Measurements from ENCODE around the gene HECTD4.

Gene HECTD4

GRCh38 chr12:112208301-112208910 lies 173.8 kb downstream of the HECTD4 start:
- no peak for DNase-seq (ENCODE audit: low spot score)

- DNase-seq (ENCODE audit: low spot score) = no peak
These were observed 174.8 kb downstream of the HECTD4 start for GRCh38 chr12:112207397-112207924.

DNA sequence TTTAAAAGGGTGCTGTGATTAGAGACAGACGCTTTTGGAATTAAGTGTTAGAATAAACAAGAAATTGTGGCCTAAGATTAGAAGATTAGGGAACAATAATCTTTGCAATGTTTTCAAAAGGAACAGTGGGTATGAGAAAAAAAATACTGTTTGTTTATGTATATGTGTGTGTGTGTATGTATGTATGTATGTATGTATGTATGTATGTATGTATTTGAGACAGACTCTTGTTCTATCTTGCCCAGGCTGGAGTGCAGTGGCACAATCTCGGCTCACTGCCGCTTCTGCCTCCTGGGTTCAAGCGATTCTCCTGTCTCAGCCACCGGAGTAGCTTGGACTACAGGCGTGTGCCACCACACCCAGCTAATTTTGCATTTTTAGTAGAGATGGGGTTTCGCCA lies 175.3 kb downstream of the HECTD4 start:
- no peak for DNase-seq (ENCODE audit: low spot score)

DNA sequence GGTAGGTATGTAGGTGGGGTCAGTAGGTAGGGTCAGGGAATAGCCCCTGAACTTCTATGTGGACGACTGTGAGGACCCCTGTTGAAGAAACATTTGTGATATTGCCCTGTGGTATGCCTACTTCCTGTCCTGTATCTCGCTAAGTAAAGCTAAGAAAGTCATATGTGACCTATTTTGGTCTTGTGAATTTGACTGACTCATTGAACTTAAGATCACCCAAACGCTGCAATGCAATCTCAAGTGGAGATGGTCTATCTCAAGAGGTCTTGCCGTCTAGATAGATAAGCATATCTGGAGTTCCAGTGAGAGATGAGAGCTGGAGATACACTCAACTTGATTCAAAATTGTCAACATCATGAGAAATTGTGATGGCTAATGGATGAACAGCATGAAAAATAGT lies 183.1 kb downstream of the HECTD4 start:
- DNase-seq (ENCODE audit: low spot score) = no peak

GRCh38 chr12:112198120-112198733 lies 184.0 kb downstream of the HECTD4 start:
- peak; percentile 76 for DNase-seq (ENCODE audit: low spot score)

GRCh38 chr12:112196196-112196875 lies 185.9 kb downstream of the HECTD4 start:
- no peak for DNase-seq (ENCODE audit: low spot score)

- DNase-seq (ENCODE audit: low spot score) = no peak
These were observed 187.5 kb downstream of the HECTD4 start for GRCh38 chr12:112194601-112195247.

GRCh38 chr12:112192475-112192874 lies 189.8 kb downstream of the HECTD4 start:
- DNase-seq (ENCODE audit: low spot score) = no peak

- DNase-seq (ENCODE audit: low spot score) = no peak
These were observed 190.3 kb downstream of the HECTD4 start for GRCh38 chr12:112191840-112192321.

DNA sequence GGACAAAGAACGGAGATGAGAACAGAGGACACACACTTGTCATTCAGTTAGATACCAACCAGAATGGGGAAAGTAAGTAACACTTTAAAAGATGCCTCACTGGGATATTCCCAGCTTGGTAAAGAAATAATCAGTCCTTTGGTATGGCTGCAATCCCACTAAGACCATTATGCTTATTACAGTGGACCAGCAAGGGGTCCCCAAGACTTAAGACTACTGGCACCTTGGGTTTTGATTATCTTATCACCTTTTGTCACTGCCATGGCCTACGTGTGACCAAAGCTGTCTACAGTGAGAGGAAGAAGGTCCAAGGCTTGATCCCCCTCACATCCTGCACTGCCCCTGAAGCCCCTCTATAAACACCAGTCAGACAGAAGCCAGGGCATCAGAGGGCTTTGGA lies 191.0 kb downstream of the HECTD4 start:
- DNase-seq (ENCODE audit: low spot score) = no peak

DNA sequence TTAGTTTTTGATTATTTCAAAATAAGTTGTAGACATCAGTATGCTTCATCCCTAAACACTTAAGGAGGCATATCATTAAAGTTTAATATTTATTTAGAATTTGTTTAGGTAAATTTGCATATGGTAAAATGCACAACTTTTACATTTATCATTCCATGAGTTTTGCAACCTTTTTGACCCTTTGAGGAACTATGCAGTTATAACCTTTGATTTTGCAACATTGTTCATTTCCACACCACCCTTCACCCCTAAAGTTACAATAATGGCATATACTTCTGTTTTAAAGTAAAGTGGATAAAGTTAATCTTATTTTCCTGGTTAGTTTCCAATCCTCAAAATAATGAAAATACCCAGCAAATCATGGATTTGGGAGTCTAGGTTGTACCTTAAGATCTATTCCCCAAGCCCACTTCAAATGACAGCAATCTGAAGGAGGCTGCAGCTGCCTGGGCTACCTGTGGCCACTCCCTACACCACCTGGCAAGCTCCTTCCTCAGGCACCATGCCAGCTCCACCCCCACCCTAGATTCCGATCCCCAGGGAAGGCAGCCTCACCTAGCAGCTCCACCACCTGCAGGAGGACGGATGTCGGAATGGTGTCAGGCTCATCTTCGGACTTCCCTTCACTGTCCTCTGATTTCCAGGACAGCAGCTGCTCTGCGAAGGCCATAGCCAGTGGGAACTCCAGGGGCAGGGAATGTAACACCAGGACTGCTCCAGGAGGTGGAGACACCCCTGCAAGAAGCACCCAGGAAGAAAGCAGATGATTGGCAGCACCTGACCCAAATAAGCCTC lies 191.8 kb downstream of the HECTD4 start:
- DNase-seq (ENCODE audit: low spot score) = no peak

- no peak for DNase-seq (ENCODE audit: low spot score)
These were observed 194.0 kb downstream of the HECTD4 start for GRCh38 chr12:112188130-112188830.

GRCh38 chr12:112185093-112185923 lies 196.9 kb downstream of the HECTD4 start:
- peak; percentile 36 for DNase-seq (ENCODE audit: low spot score)

DNA sequence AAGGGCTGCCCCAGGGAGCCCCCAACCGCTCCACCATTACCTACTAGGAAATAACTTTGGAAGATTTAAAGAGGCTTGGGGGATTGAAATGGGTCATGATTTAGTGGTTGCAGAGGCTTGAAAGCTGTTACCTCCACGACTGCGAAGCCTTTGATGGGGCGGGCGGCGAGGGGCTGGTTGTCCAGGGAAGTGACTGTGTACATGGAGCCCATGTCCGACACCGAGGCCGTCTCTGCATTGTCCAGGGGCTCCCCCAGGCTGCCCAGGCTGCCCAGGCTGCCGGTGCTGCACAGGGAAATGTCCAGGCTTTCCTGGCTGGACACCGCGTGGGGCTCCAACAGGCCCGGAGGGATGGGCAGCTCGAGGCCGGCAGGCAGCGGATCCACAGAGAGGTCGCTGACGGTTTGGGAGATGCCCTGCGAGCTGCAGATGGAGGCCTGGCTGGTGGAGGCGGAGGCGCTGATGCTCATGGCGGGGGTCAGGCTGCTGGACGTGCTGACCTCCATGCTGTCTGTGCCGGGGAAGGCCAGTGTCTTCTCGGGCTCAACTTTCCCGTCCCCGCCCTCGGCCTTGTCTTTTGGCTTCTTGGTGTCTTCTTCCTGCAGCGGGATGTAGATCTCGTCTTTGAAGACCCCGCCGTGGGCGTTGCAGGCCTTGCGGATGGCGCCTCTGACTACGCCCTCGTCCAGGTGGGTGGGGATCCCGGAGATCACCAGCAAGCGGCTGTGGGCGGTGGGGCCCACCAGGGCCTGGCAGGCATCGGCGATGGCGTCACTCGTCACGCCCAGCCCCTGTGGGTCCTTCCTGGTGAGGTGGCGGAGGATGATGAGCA lies 198.0 kb downstream of the HECTD4 start:
- no peak for DNase-seq (ENCODE audit: low spot score)

DNA sequence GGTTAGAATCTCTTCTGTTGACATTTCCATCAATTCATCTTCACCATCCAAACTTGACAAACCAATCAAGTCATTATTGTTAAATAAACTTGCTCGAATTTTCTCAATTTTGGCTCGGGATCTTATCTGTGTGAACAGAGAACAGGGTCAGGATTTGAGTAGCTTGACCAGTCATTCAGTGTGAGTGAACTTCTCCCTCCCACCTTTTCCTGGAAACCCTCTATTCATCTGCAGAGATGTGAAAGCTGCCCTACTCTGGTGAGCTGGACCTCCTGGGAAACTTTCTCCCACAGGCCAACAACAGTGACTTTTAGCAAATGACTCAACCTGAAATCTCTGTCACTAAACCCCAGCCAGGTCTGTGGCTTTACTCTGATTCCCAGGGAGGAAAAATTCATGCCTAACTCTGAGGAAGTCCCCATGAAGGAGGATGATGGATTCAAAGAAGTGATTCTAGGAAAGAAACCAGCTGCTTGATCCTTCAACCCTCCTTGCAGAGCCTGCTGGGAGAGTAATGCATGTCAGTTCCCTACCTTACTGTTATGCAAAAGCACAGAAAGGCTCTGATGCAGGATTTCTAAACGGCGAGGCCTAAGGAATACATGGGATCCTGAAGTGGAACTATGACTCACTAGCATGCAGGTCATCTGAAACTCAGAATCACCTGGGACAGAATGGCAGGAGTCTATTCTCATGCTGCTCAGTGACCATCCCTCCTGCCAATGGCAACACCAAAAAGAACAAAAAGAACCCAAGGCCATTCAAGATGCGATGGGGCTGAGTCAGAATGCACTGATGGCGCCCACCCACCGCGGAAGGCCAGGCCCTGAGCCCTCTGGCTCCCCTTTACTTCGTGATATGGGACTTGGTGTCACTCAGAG lies 198.8 kb downstream of the HECTD4 start:
- no peak for DNase-seq (ENCODE audit: low spot score)

DNA sequence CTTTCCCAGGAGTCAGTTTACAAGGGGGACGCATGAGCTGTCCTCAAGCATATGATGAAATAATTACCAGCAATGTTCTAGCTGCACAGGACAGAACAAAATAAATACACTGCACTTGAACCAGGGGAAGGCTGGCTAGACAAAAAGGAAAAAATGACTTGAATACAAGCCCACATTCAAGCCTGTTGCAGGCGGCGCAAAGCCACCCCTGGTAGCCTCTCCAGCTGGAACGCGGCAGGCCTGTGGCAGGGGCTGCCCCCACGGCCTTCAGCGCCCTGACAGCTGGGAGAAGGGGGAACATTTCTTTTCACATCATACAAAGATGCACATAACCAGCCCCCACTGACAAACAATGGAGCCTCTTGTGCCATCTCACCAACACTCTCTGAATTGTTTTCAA lies 199.7 kb downstream of the HECTD4 start:
- DNase-seq (ENCODE audit: low spot score) = peak; percentile 99

DNA sequence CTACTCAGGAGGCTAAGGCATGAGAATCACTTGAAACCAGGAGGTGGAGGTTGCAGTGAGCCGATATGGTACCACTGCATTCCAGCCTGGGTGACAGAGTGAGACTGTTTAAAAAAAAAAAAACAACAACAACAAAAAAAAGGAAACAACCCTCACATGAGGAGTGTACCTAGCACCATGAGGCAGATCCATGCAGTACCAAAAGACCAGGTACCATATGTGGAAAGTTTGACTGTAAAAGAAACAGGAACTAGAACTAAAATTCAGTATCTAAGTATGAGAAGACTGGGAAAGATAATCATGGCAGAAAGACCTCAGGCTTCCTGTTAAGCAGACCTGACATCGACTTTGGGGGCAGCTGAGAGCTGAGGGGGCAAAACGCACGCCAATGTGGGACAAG lies 201.8 kb downstream of the HECTD4 start:
- DNase-seq (ENCODE audit: low spot score) = no peak

GRCh38 chr12:112179916-112180315 lies 202.3 kb downstream of the HECTD4 start:
- DNase-seq (ENCODE audit: low spot score) = no peak

Data from pons (tissue), 1 donor.